Nephron (organoid): ENCODE data around the gene UBL3.
A peak's percentile ranks its signal among the peaks of the same experiment; 100 is the strongest.

Experiments
- H3K27ac Mint-ChIP-seq, 3 experiments: 2 replicates each; pipeline ENCODE4 v1.8.0; 2020; ENCODE audit warnings: mixed read lengths in 3 of 3, mild to moderate bottlenecking in 2 of 3, moderate library complexity in 1 of 3
- H3K27me3 Mint-ChIP-seq: 2 replicates; pipeline ENCODE4 v1.8.0; 2021; ENCODE audit warnings: low read depth, mild to moderate bottlenecking, moderate library complexity, mixed read lengths
- H3K36me3 Mint-ChIP-seq: 2 replicates; pipeline ENCODE4 v1.8.0; 2020; ENCODE audit warnings: low read depth, mixed read lengths
- H3K4me1 Mint-ChIP-seq: 2 replicates; pipeline ENCODE4 v1.8.0; 2020; ENCODE audit warnings: mixed read lengths
- H3K4me3 Mint-ChIP-seq, 3 experiments: 2 replicates each; pipeline ENCODE4 v1.8.0; 2020; ENCODE audit warnings: mild to moderate bottlenecking in 3 of 3, mixed read lengths in 3 of 3, moderate library complexity in 2 of 3
- H3K9me3 Mint-ChIP-seq: 2 replicates; pipeline ENCODE4 v1.8.0; 2020; ENCODE audit warnings: mixed read lengths
- CTCF ChIP-seq, 3 experiments: fragments of 200-600 bp; sonication (generic); IDR thresholded peaks; one replicate each; pipeline ENCODE4 v1.5.0; 2021; ENCODE audit warnings: antibody characterized with exemption in 3 of 3; ENCODE audit not compliant: unreplicated experiment in 3 of 3

UBL3 gene

GRCh38 chr13:29730253-29730652 is 120.2 kb downstream of the UBL3 start:
- H3K4me3 Mint-ChIP-seq: no peak overlapping the region
- H3K36me3 Mint-ChIP-seq: no peaks in the 10 kb centered on the region
- peaks cover 3% of the 10 kb centered on the region for H3K27me3 Mint-ChIP-seq
- H3K9me3 Mint-ChIP-seq: peaks cover 10% of the 10 kb centered on the region
- no peak overlapping the region for H3K27ac Mint-ChIP-seq
- no peak for TF ChIP-seq CTCF (IDR thresholded peaks at IDR 0.05; ENCODE audit: unreplicated experiment in 3 of 3)
- no peaks in the 10 kb centered on the region for H3K4me1 Mint-ChIP-seq

- no peaks in the 10 kb centered on the region for H3K36me3 Mint-ChIP-seq
- peaks cover 10% of the 10 kb centered on the region for H3K9me3 Mint-ChIP-seq
- TF ChIP-seq CTCF (IDR thresholded peaks at IDR 0.05; ENCODE audit: unreplicated experiment in 3 of 3): no peak
- H3K4me3 Mint-ChIP-seq: no peak overlapping the region
- H3K27me3 Mint-ChIP-seq: peaks cover 5% of the 10 kb centered on the region
- H3K27ac Mint-ChIP-seq: peak overlapping the region in 1 of 3 experiments; percentile 96
- H3K4me1 Mint-ChIP-seq: no peaks in the 10 kb centered on the region
These were observed 128.0 kb downstream of the UBL3 start for GRCh38 chr13:29722415-29722814.

GRCh38 chr13:29721766-29722165 is 128.7 kb downstream of the UBL3 start:
- Mint-ChIP-seq H3K9me3 (peaks cover 10% of the 10 kb centered on the region), H3K27me3 (peaks cover 5% of the 10 kb centered on the region), H3K4me3 (no peak overlapping the region), H3K27ac (peak overlapping the region; percentile 63 to 96 (median 69)), H3K36me3 (no peaks in the 10 kb centered on the region), H3K4me1 (no peaks in the 10 kb centered on the region)
- no peak for TF ChIP-seq CTCF (IDR thresholded peaks at IDR 0.05; ENCODE audit: unreplicated experiment in 3 of 3)

- H3K4me3 Mint-ChIP-seq: no peak overlapping the region
- H3K36me3 Mint-ChIP-seq: no peaks in the 10 kb centered on the region
- H3K9me3 Mint-ChIP-seq: peaks cover 2% of the 10 kb centered on the region
- H3K27ac Mint-ChIP-seq: no peak overlapping the region
- H3K4me1 Mint-ChIP-seq: no peaks in the 10 kb centered on the region
- peaks cover 8% of the 10 kb centered on the region for H3K27me3 Mint-ChIP-seq
- no peak for TF ChIP-seq CTCF (IDR thresholded peaks at IDR 0.05; ENCODE audit: unreplicated experiment in 3 of 3)
These were observed 131.7 kb downstream of the UBL3 start for GRCh38 chr13:29718694-29719093.

GRCh38 chr13:29716493-29716892 is 133.9 kb downstream of the UBL3 start:
- Mint-ChIP-seq H3K4me3 (no peak overlapping the region), H3K4me1 (no peaks in the 10 kb centered on the region), H3K9me3 (peaks cover 2% of the 10 kb centered on the region), H3K36me3 (no peaks in the 10 kb centered on the region), H3K27me3 (peaks cover 8% of the 10 kb centered on the region), H3K27ac (no peak overlapping the region)
- no peak for TF ChIP-seq CTCF (IDR thresholded peaks at IDR 0.05; ENCODE audit: unreplicated experiment in 3 of 3)
